Stomach (tissue), 4 donors: ENCODE results near the gene DBN1.

Experiments used
- CTCF ChIP-seq, 7 experiments: fragments of 450-650 bp in 4 of 7; fragments of 200-600 bp in 3 of 7; sonication (generic) in 3 of 7; IDR thresholded peaks; one replicate each; pipeline ENCODE4 v1.5.1; 2016 to 2019; ENCODE audit warnings: antibody characterized with exemption in 7 of 7, control low read depth in 2 of 7, mild to moderate bottlenecking in 1 of 7
- POLR2A ChIP-seq, 4 donors: fragments of 450-650 bp; IDR thresholded peaks; one replicate each; pipeline ENCODE4 v1.6.1; 2016; ENCODE audit warnings: antibody characterized with exemption in 4 of 4, control low read depth in 2 of 4, mild to moderate bottlenecking in 1 of 4, moderate library complexity in 1 of 4

GRCh38 chr5:177453852-177454396 is 19.5 kb downstream of the DBN1 start:
- TF ChIP-seq CTCF (IDR thresholded peaks at IDR 0.05) (no peak), POLR2A (IDR thresholded peaks at IDR 0.05) (no peak)
